Trophoblast cell (in vitro differentiated cells and primary cell): ENCODE data around the gene EIF3D.

Experiments used
- DNase-seq, 2 donors: peaks; one replicate each; pipeline ENCODE4 v3.0.0-alpha.2; 2016
- H2AFZ ChIP-seq: 2 replicates; pipeline ENCODE4 v1.6.1; 2013; ENCODE audit warnings: low read length, moderate library complexity, mild to moderate bottlenecking; ENCODE audit not compliant: insufficient read depth, poor library complexity
- H2AK5ac ChIP-seq: 2 replicates; pipeline ENCODE4 v1.6.1; 2013; ENCODE audit warnings: mild to moderate bottlenecking, low read length
- H2BK120ac ChIP-seq: 2 replicates; pipeline ENCODE4 v1.6.1; 2013; ENCODE audit warnings: low read length, mild to moderate bottlenecking, moderate library complexity; ENCODE audit not compliant: insufficient read depth, poor library complexity
- H2BK12ac ChIP-seq: 2 replicates; pipeline ENCODE4 v1.6.1; 2013; ENCODE audit warnings: mild to moderate bottlenecking, low read length, moderate library complexity
- H2BK5ac ChIP-seq: 2 replicates; pipeline ENCODE4 v1.6.1; 2013; ENCODE audit warnings: low read length, low read depth, moderate library complexity, mild to moderate bottlenecking; ENCODE audit not compliant: poor library complexity
- H3K14ac ChIP-seq: 2 replicates; pipeline ENCODE4 v1.6.1; 2013; ENCODE audit warnings: mild to moderate bottlenecking, low read length
- H3K18ac ChIP-seq: 2 replicates; pipeline ENCODE4 v1.6.1; 2013; ENCODE audit warnings: mild to moderate bottlenecking, low read length
- H3K23ac ChIP-seq: 2 replicates; pipeline ENCODE4 v1.6.1; 2013; ENCODE audit warnings: low read length
- H3K27ac ChIP-seq: 2 replicates; pipeline ENCODE4 v1.5.1; 2013; ENCODE audit warnings: low read depth, mild to moderate bottlenecking, inconsistent platforms, low read length, moderate library complexity
- H3K27me3 ChIP-seq: 2 replicates; pipeline ENCODE4 v1.6.1; 2013; ENCODE audit warnings: inconsistent platforms, mild to moderate bottlenecking, low read length, moderate library complexity; ENCODE audit not compliant: insufficient read depth
- H3K36me3 ChIP-seq, 2 experiments: 1 replicate in 1 of 2; 2 replicates in 1 of 2; pipeline ENCODE4 v1.6.1; 2013; ENCODE audit warnings: low read length in 2 of 2, mild to moderate bottlenecking in 2 of 2, moderate library complexity in 1 of 2; ENCODE audit not compliant: insufficient read depth in 2 of 2, control insufficient read depth in 1 of 2
- H3K4ac ChIP-seq: 2 replicates; pipeline ENCODE4 v1.6.1; 2013; ENCODE audit warnings: low read depth, mild to moderate bottlenecking, low read length, moderate library complexity
- H3K4me1 ChIP-seq, 2 experiments: 1 replicate in 1 of 2; 2 replicates in 1 of 2; pipeline ENCODE4 v1.6.1; 2013; ENCODE audit warnings: low read length in 2 of 2, mild to moderate bottlenecking in 2 of 2, moderate library complexity in 1 of 2; ENCODE audit not compliant: insufficient read depth in 2 of 2, control insufficient read depth in 1 of 2
- H3K4me2 ChIP-seq: 2 replicates; pipeline ENCODE4 v1.6.1; 2013; ENCODE audit warnings: inconsistent platforms, mild to moderate bottlenecking, low read length, moderate library complexity
- H3K4me3 ChIP-seq: 2 replicates; pipeline ENCODE4 v1.5.1; 2013; ENCODE audit warnings: mild to moderate bottlenecking, low read depth, low read length, inconsistent platforms
- H3K79me1 ChIP-seq: one replicate; pipeline ENCODE4 v1.6.1; 2013; ENCODE audit warnings: low read length
- H3K79me2 ChIP-seq: 2 replicates; pipeline ENCODE4 v1.6.1; 2013; ENCODE audit warnings: low read length, mild to moderate bottlenecking; ENCODE audit not compliant: control insufficient read depth, insufficient read depth, poor library complexity
- H3K9ac ChIP-seq: 2 replicates; pipeline ENCODE4 v1.6.1; 2013; ENCODE audit warnings: mild to moderate bottlenecking, low read length
- H3K9me3 ChIP-seq: 2 replicates; pipeline ENCODE4 v1.6.1; 2013; ENCODE audit warnings: low read depth, mild to moderate bottlenecking, control low read depth, inconsistent platforms, low read length; ENCODE audit not compliant: insufficient read depth
- H4K12ac ChIP-seq: 2 replicates; pipeline ENCODE4 v1.6.1; 2013; ENCODE audit warnings: low read depth, mild to moderate bottlenecking, low read length, moderate library complexity
- H4K8ac ChIP-seq: 2 replicates; pipeline ENCODE4 v1.6.1; 2013; ENCODE audit warnings: low read depth, mild to moderate bottlenecking, low read length, moderate library complexity
- H4K91ac ChIP-seq: one replicate; pipeline ENCODE4 v1.6.1; 2013; ENCODE audit warnings: low read depth, mild to moderate bottlenecking, low read length, moderate library complexity
- WGBS: extraction: QIAGEN DNeasy Blood & Tissue Kit; methylation state at CpG from one replicate; pipeline ENCODE4 v1.1.7; 2013; ENCODE audit warnings: missing lambda C conversion rate; ENCODE audit not compliant: insufficient read length, insufficient coverage; ENCODE audit errors: extremely low coverage; 5-methylcytosine and 5-hydroxymethylcytosine counted together

Gene EIF3D

DNA sequence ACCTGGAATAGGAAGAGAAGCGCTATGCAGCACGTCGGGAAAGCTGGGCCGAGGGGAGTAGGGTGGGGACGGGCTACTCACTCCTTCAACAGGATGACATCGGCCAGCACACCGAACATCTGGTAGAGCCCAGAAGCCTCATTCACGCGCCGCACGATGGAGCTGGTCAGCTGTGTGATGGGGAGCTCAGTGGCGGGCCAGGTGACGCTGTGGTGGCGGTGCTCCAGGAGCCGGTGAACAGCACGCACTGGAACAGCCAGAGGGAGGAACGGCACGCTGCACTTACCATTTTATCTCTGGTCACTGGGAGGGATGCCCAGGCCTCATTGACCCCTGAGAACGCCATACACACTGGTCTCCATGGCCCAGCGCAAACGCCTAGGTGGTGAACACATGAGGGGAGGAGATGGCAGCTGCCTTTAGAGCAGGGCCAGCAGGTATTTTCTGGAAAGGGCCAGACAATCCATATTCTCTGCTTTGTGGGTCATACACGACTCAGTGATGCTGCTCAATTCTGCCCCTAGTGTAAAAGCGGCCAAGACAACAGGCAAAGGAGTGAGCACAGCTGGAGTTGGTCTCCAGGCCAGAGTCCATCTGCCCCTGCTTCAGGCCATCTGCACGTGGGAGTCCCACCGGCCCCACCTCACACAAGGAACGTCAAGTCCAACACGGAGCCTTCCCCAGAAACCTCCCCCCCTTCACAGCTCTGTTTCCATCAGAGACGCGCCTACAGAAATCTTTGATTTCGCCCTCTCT lies 30.9 kb downstream of the EIF3D start:
- no peak overlapping the region for H3K23ac ChIP-seq
- no peak overlapping the region for H3K18ac ChIP-seq
- no peak for DNase-seq
- H3K36me3 ChIP-seq, result peaks cover 5 to 13% of the 10 kb centered on the region in 2 experiments
- H3K9ac ChIP-seq, result no peak overlapping the region
- H3K79me2 ChIP-seq, result no peaks in the 10 kb centered on the region
- H3K9me3 ChIP-seq, result no peaks in the 10 kb centered on the region
- H4K12ac ChIP-seq, result no peak overlapping the region
- H4K91ac ChIP-seq, result no peak overlapping the region
- no peak overlapping the region for H2BK12ac ChIP-seq
- no peak overlapping the region for H3K4me3 ChIP-seq
- H2BK120ac ChIP-seq, result no peak overlapping the region
- H4K8ac ChIP-seq, result no peak overlapping the region
- no peak overlapping the region for H2AFZ ChIP-seq
- no peak overlapping the region for H2BK5ac ChIP-seq
- H3K4me2 ChIP-seq, result no peak overlapping the region
- no peak overlapping the region for H3K27ac ChIP-seq
- no peaks in the 10 kb centered on the region for H3K4me1 ChIP-seq
- H2AK5ac ChIP-seq, result no peak overlapping the region
- H3K14ac ChIP-seq, result no peak overlapping the region
- H3K79me1 ChIP-seq, result no peaks in the 10 kb centered on the region
- no peak overlapping the region for H3K4ac ChIP-seq
- no CpG with 5 or more reads among the region's 30 CpGs for WGBS
- no peaks in the 10 kb centered on the region for H3K27me3 ChIP-seq

DNA sequence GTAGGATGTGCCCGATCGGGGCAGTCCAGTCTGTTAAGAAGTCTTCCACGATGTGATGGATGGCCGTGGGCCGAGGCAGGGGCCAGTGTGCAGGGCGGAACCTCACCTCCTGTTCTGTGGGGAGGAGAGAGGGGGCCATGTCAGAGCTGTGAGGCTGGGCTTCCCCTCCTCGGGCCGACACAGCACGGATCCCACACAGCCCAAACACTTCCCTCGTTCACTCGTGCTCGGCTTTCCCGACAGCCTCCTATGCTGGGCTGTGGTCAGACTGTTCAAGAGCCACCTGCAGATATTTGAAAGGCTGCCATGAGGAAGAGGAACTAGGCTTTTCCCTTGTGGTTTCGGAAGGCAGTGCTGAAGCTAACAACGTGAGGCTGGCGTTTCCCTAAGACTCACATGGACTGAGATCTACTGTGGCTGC lies 35.3 kb downstream of the EIF3D start:
- Histone ChIP-seq H3K36me3 (peaks cover 9 to 30% of the 10 kb centered on the region in 2 experiments), H3K4me2 (no peak overlapping the region), H3K79me1 (no peaks in the 10 kb centered on the region), H3K23ac (no peak overlapping the region), H3K4me3 (no peak overlapping the region), H3K27ac (no peak overlapping the region), H3K27me3 (no peaks in the 10 kb centered on the region), H3K9ac (no peak overlapping the region), H2BK5ac (no peak overlapping the region), H3K18ac (no peak overlapping the region), H3K4me1 (no peaks in the 10 kb centered on the region), H2BK120ac (no peak overlapping the region), H3K14ac (no peak overlapping the region), H3K9me3 (no peaks in the 10 kb centered on the region), H4K91ac (no peak overlapping the region), H4K8ac (no peak overlapping the region), H2AFZ (no peak overlapping the region), H3K4ac (no peak overlapping the region), H2BK12ac (no peak overlapping the region), H2AK5ac (no peak overlapping the region), H3K79me2 (no peaks in the 10 kb centered on the region), H4K12ac (no peak overlapping the region)
- WGBS, result no CpG with 5 or more reads among the region's 16 CpGs
- peak in 1 of 2 donors; percentile 31 for DNase-seq

DNA sequence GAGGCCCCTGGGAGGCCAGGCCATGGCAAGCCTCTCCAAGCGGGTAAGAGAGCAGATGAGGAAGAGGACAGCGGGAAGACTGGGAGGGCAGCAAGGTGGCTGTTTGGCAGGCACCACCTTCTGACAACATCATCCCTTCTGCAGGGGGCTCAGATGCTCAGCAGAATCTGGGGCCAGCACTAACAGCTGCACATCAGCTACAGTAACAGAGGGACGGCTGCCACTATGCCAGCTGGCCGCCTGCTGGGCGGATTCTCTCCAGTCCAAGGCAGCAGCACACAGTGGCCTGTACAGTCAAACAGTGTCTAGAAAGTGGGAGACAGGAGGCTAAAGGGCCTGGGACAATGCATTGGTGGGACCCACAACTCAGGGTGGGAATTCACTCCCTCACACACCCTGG lies 36.9 kb downstream of the EIF3D start:
- no peaks in the 10 kb centered on the region for H3K79me2 ChIP-seq
- H2BK12ac ChIP-seq, result no peak overlapping the region
- no peak overlapping the region for H2AK5ac ChIP-seq
- H2AFZ ChIP-seq, result no peak overlapping the region
- no peaks in the 10 kb centered on the region for H3K4me1 ChIP-seq
- no peak overlapping the region for H4K91ac ChIP-seq
- H4K8ac ChIP-seq, result no peak overlapping the region
- H3K27ac ChIP-seq, result no peak overlapping the region
- H3K9me3 ChIP-seq, result peaks cover under 1% of the 10 kb centered on the region
- WGBS, result no CpG with 5 or more reads among the region's 5 CpGs
- H3K4me3 ChIP-seq, result no peak overlapping the region
- H3K4ac ChIP-seq, result no peak overlapping the region
- no peak overlapping the region for H4K12ac ChIP-seq
- no peak overlapping the region for H2BK120ac ChIP-seq
- no peaks in the 10 kb centered on the region for H3K27me3 ChIP-seq
- no peaks in the 10 kb centered on the region for H3K79me1 ChIP-seq
- no peak overlapping the region for H3K23ac ChIP-seq
- no peak overlapping the region for H3K4me2 ChIP-seq
- no peak overlapping the region for H2BK5ac ChIP-seq
- peaks cover 9 to 28% of the 10 kb centered on the region in 2 experiments for H3K36me3 ChIP-seq
- H3K9ac ChIP-seq, result no peak overlapping the region
- no peak for DNase-seq
- no peak overlapping the region for H3K18ac ChIP-seq
- no peak overlapping the region for H3K14ac ChIP-seq

DNA sequence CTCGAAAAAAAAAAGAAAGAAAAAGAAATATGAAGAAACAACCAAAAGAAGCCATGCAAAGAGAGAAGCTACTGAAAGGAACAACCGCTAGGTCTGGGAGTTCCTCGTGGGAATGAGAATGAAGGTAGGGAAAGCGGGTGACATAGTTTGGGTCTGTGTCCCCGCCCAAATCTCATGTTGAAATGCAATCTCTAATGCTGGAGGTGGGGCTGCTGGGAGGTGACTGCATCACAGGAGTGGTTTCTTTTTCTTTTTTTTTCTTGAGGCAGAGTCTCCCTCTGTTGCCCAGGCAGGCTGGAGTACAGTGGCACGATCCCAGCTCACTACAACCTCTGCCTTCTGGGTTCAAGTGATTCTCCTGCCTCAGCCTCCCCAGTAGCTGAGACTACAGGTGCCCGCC lies 37.8 kb downstream of the EIF3D start:
- Histone ChIP-seq H3K79me2 (no peaks in the 10 kb centered on the region), H3K4me2 (no peak overlapping the region), H2BK120ac (no peak overlapping the region), H3K79me1 (no peaks in the 10 kb centered on the region), H2BK12ac (no peak overlapping the region), H3K4me3 (no peak overlapping the region), H3K18ac (no peak overlapping the region), H3K36me3 (peaks cover 5 to 25% of the 10 kb centered on the region in 2 experiments), H3K9me3 (peaks cover 6% of the 10 kb centered on the region), H4K8ac (no peak overlapping the region), H3K4ac (no peak overlapping the region), H4K12ac (no peak overlapping the region), H3K9ac (no peak overlapping the region), H3K23ac (no peak overlapping the region), H3K27me3 (no peaks in the 10 kb centered on the region), H3K27ac (no peak overlapping the region), H3K4me1 (no peaks in the 10 kb centered on the region), H2BK5ac (no peak overlapping the region), H2AFZ (no peak overlapping the region), H3K14ac (no peak overlapping the region), H2AK5ac (no peak overlapping the region), H4K91ac (no peak overlapping the region)
- WGBS, result no CpG with 5 or more reads among the region's 7 CpGs
- DNase-seq, result no peak
